G401.6 (cell line): ENCODE measurements around the gene SH3TC1.

ENCODE experiments used
- FAIRE-seq: peaks from 2 replicates; lab custom pipeline; 2012; peaks lifted over from hg19 to GRCh38; lab: Jason Lieb, UNC

Gene SH3TC1

GRCh38 chr4:8244931-8245460 lies 45.9 kb downstream of the SH3TC1 start:
- no peak for FAIRE-seq

GRCh38 chr4:8245884-8246833 lies 47.1 kb downstream of the SH3TC1 start:
- FAIRE-seq, result no peak

GRCh38 chr4:8247047-8247930 lies 48.2 kb downstream of the SH3TC1 start:
- FAIRE-seq, result no peak

GRCh38 chr4:8248091-8248490 lies 49.0 kb downstream of the SH3TC1 start:
- FAIRE-seq, result no peak

GRCh38 chr4:8250227-8250626 lies 51.1 kb downstream of the SH3TC1 start:
- FAIRE-seq, result no peak

- no peak for FAIRE-seq
These were observed 51.5 kb downstream of the SH3TC1 start for GRCh38 chr4:8250637-8251036.

- no peak for FAIRE-seq
These were observed 52.2 kb downstream of the SH3TC1 start for GRCh38 chr4:8251110-8251883.

- FAIRE-seq, result no peak
These were observed 53.4 kb downstream of the SH3TC1 start for GRCh38 chr4:8252301-8253173.

- FAIRE-seq, result no peak
These were observed 55.0 kb downstream of the SH3TC1 start for GRCh38 chr4:8254076-8254475.

- no peak for FAIRE-seq
These were observed 56.8 kb downstream of the SH3TC1 start for GRCh38 chr4:8255698-8256441.

- FAIRE-seq, result no peak
These were observed 58.8 kb downstream of the SH3TC1 start for GRCh38 chr4:8257854-8258253.

GRCh38 chr4:8258552-8259212 lies 59.6 kb downstream of the SH3TC1 start:
- FAIRE-seq, result no peak

- no peak for FAIRE-seq
These were observed 60.8 kb downstream of the SH3TC1 start for GRCh38 chr4:8259743-8260430.

GRCh38 chr4:8260656-8261111 lies 61.6 kb downstream of the SH3TC1 start:
- FAIRE-seq, result no peak

GRCh38 chr4:8261851-8262535 lies 62.9 kb downstream of the SH3TC1 start:
- FAIRE-seq, result no peak

GRCh38 chr4:8262637-8263322 lies 63.7 kb downstream of the SH3TC1 start:
- no peak for FAIRE-seq

- no peak for FAIRE-seq
These were observed 64.3 kb downstream of the SH3TC1 start for GRCh38 chr4:8263397-8263796.

GRCh38 chr4:8264106-8264505 lies 65.0 kb downstream of the SH3TC1 start:
- FAIRE-seq, result no peak
